CD4-positive, alpha-beta T cell treated with Interleukin-12 subunit alpha and Interleukin-12 subunit beta, for 1 hour (primary cell): Measurements from ENCODE around the gene SMYD1.

Source experiments
- DNase-seq: peaks from one replicate; pipeline ENCODE4 v3.0.0-alpha.2; 2020

The SMYD1 gene

GRCh38 chr2:88090446-88091283 is 23.0 kb downstream of the SMYD1 start:
- no peak for DNase-seq

- no peak for DNase-seq
These were observed 24.3 kb downstream of the SMYD1 start for GRCh38 chr2:88091943-88092342.

DNA sequence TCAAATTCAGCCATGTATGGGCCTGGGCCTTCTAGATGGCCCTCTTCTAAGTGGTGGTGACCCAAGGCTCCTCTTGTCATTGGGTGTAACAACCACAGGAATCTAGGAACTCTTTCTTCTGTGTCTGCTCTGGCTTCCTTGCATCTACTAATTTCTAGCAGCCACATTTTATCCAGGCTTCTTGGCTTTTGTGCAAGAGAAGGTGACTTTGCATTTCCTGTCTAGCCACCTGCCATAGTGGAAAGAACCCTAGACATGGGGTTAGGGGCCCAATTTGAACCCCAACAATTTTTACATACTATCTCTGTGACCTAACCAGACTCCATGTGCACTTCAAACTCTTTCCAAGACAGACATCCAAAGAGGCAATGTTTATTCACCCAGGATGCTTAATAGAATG is 25.1 kb downstream of the SMYD1 start:
- DNase-seq, result no peak

- no peak for DNase-seq
These were observed 27.4 kb downstream of the SMYD1 start for GRCh38 chr2:88095022-88095421.

DNA sequence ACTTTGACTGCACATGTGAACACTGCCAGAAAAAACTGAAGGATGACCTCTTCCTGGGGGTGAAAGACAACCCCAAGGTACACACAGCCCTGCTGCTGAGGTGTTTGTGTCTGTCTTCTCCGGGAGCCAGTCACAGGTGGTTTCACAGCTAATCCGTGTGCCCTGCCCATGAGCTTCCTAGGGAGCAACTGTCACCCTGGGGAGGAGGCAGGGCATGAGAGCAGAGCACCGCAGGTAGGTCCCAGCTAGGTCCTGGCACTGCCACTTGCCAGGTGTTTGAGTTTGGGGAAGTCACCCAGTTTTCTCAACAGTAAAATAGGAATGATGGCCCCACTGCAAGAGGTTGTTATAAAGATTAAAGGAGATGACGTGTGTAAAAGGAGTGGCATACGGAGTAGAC is 29.1 kb downstream of the SMYD1 start:
- no peak for DNase-seq

GRCh38 chr2:88097192-88097591 is 29.6 kb downstream of the SMYD1 start:
- DNase-seq, result no peak

DNA sequence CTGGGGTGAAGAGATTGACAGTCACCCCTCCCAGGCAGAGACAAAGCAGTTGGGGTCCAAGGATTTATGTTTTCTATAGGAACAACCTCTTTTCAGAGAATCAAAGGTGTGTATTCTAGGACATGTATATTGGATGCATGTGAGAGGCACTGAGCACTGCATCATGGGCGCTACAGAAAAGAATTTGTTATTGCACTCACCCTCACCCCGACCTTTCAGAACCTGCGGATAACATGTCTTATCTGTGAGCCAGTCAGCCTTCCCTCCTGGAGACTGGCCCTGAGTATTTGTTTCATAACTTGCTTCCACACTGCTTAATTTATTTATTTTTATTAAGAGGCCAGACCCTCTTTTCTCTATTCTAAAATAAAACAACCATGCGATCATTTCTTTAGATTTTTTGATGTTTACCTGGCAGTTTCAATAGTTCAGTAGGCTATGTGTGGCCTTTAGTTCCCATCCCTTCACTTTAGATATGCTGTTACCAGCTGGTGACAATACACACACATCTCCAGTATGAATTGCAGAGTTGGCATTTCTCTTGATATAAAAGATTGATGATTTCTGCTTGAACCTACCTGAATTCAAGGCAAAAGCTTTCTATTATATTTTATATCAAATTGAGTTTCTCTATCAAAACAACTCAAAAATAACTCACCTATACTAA is 30.4 kb downstream of the SMYD1 start:
- no peak for DNase-seq

GRCh38 chr2:88098558-88098900 is 30.9 kb downstream of the SMYD1 start:
- DNase-seq, result no peak

GRCh38 chr2:88099798-88100488 is 32.3 kb downstream of the SMYD1 start:
- no peak for DNase-seq

- DNase-seq, result no peak
These were observed 32.8 kb downstream of the SMYD1 start for GRCh38 chr2:88100489-88100858.

DNA sequence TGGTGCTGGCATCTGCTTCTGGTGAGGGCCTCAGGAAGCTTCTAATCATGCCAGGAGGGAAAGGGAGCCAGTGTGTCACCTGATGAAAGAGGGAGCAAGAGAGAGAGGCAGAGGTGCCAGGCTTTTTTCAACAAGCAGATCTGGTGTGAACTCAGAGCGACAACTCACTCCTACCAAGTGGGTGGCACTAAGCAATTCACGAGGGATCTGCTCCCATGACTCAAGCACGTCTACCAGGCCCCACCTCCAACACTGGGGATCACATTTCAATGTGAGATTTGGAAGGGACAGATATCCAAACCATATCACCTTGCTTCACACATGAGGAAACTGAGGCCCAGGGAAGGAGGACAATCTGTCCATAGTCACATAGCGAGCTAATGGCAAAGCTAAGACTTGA is 41.2 kb downstream of the SMYD1 start:
- DNase-seq, result no peak

DNA sequence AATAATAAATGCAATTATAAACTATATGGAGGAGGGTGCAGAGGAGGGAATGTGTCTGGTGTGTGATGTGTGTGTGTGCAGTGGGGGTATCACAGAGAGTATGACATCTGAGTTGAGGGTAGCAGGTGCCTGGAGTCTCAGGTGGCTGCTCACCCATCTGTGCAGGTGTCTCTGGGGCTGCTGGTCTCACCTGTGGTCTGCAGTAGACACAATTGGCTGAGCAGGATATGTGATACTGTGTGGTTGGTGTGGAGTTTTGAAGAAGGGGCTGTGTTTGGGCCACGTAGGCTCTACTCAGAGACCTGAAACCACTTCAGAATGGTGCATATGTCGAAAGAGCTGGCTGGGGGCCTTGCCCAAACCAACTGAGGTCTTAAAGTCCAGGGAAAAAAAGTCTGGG is 43.2 kb downstream of the SMYD1 start:
- DNase-seq, result no peak

- no peak for DNase-seq
These were observed 45.4 kb downstream of the SMYD1 start for GRCh38 chr2:88113069-88113468.

DNA sequence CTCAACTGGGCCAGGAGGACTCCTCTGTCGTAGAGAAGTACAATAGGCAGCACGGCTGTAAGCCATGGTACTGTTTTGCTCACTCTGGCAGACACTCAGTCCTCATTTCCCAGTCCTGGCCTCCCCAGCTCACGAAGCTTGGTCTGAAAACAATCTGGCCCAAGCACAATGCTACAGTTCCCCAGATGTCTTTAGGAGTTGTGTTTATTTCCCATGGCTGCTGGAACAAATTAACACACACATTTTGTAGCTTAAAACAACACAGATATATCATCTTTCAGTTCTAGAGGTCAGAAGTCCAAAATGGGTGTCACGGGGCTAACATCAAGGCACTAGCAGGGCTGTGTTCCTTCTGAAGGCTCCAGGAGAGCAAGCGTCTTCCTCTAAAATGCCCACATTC is 47.3 kb downstream of the SMYD1 start:
- DNase-seq, result no peak

- DNase-seq, result no peak
These were observed 48.3 kb downstream of the SMYD1 start for GRCh38 chr2:88115825-88116518.

DNA sequence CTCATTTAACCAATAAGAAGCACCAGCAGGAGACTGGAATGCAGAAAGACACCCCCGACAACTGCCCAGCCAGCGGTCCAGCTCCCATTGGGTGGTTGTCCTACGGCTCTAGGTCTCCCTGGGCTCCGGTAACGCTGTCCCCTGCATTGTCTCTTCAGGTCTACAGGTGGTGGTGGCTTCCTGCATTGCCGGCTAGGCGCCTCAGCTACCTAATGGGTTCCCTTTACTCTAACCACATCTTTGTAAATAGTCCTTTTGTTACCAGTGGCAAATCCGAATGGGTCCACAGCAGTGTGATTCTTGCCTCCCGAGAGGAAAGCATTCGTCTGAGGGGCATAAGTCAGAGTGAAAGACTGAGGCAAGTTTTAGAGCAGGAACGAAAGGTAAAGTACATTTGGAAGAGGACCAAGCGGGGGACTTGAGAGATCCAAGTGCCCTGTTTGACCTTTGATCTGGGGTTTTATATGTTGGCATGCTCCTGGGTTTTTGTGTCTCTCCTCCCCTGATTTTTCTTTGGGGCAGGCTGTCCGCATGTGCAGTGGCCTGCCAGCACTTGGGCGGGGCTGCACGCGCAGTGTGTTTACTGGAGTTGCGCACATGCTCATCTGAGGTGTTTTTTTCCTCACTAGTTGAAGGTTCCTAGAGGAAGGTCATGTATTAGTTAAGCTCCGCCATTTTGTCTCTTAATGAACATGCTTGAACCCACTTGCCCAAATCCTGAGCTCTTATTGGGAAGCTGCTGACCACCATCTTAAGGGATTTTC is 49.2 kb downstream of the SMYD1 start:
- DNase-seq, result no peak

DNA sequence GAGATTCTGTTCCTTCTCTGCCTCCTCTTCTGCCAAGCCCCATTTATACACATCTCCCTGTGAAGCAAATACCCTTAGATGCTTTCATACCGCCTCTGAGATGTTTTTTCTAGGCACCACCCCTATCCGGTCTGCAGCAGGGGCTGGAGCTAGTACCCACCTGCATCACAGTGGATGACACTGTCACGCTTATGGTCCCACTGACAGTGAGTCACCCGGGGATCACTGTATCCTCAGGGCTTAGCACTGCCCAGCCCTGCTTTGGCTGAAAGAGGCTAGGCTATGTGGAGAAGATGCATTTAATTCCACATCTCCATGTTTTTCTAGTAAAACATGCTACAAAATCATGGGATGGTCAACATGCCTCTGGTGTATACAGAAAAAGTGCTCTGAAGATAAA is 50.3 kb downstream of the SMYD1 start:
- DNase-seq, result no peak

GRCh38 chr2:88121678-88122077 is 54.1 kb downstream of the SMYD1 start:
- DNase-seq, result no peak

GRCh38 chr2:88122141-88122884 is 54.7 kb downstream of the SMYD1 start:
- DNase-seq, result no peak

DNA sequence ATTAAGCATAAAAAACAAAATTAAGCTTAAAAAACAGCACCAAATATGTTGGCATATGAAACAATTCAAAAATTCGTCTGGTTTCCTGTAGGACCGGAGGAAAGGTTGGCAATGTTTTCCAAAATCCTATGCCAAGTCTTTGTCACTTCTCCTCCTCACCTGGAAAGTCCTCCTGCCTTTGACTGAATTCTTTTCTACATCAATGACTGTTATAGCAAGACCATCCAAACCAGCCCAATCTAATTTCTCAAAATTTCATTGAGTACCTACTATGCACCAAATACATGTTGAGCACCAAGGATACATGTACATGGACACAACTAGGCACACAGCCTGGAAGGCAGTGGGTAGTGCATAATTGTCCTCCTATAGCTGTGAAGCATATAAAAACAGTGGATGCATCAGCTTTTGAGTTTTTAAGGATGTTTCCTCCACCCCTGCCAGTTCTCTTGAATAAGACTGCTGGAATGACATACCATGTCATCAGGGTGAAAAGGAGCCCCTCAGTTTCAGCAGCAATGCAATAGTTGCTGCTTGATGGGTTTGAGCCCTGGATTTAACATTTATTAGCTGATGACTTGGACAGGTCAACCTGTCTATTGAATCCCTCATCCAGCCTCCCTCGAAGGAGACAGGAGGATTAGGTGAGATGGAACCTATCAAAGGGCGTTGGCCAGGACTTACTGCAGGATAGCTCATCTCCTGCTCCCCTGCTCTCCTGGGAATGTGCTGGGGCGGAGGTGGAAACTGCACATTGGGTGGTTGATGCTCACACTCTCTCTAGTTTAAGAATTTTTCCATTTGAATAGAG is 55.7 kb downstream of the SMYD1 start:
- no peak for DNase-seq
